GM13976 (cell line): ENCODE data around the gene CASP7.

Source experiments
- DNase-seq: peaks from one replicate; pipeline ENCODE4 v3.0.0; 2012; ENCODE audit warnings: low spot score
- CTCF ChIP-seq: IDR thresholded peaks from 2 replicates; pipeline ENCODE4 v1.5.1; 2012; ENCODE audit warnings: borderline replicate concordance, mild to moderate bottlenecking; ENCODE audit not compliant: insufficient read depth; ENCODE audit errors: extremely low read depth, missing control alignments, control extremely low read depth
- in situ Hi-C: fragments of 300-500 bp; cut with MboI; formaldehyde crosslinking; loops from one replicate; pipeline ENCODE4 v1.12.0; 2022; ENCODE audit warnings: low sequenced_read_pairs, mixed read lengths, inconsistent platforms; ENCODE audit not compliant: unreplicated experiment

Gene CASP7

GRCh38 chr10:113735913-113736312 lies 56.2 kb downstream of the CASP7 start:
- in situ Hi-C loops, result no loop called here
- DNase-seq, result no peak
- no peak for TF ChIP-seq CTCF

GRCh38 chr10:113736576-113736975 lies 56.9 kb downstream of the CASP7 start:
- in situ Hi-C loops, result no loop called here
- no peak for TF ChIP-seq CTCF
- DNase-seq, result no peak

GRCh38 chr10:113739031-113739430 lies 59.3 kb downstream of the CASP7 start:
- no peak for TF ChIP-seq CTCF
- in situ Hi-C loops, result no loop called here
- DNase-seq, result no peak

- no peak for DNase-seq
- no peak for TF ChIP-seq CTCF
- in situ Hi-C loops, result no loop called here
Observed at GRCh38 chr10:113739577-113739976, 59.9 kb downstream of the CASP7 start.

- in situ Hi-C loops, result no loop called here
- no peak for DNase-seq
- no peak for TF ChIP-seq CTCF
Observed at GRCh38 chr10:113740850-113741249, 61.1 kb downstream of the CASP7 start.

GRCh38 chr10:113742466-113742865 lies 62.8 kb downstream of the CASP7 start:
- TF ChIP-seq CTCF, result no peak
- no peak for DNase-seq
- in situ Hi-C loops, result no loop called here

- no peak for TF ChIP-seq CTCF
- in situ Hi-C loops, result no loop called here
Observed at GRCh38 chr10:113743594-113743993, 63.9 kb downstream of the CASP7 start.

More at GRCh38 chr10:113743594-113743993, 63.9 kb downstream of the CASP7 start:
- no peak for DNase-seq
